Ovary (tissue), 3 donors: ENCODE data around the gene SERBP1.

ENCODE experiments used
- CTCF ChIP-seq, 3 donors: fragments of 450-650 bp in 2 of 3; fragments of 200-600 bp in 1 of 3; IDR thresholded peaks; one replicate each; pipeline versions ENCODE4 v1.5.1 to v1.8.0; 2016 to 2022; ENCODE audit warnings: antibody characterized with exemption in 3 of 3, mild to moderate bottlenecking in 1 of 3
- EP300 ChIP-seq: sonication (generic); formaldehyde crosslinking; IDR thresholded peaks from one replicate; pipeline ENCODE4 v1.6.1; 2017; ENCODE audit warnings: antibody characterized with exemption
- POLR2A ChIP-seq: fragments of 450-650 bp; IDR thresholded peaks from one replicate; pipeline ENCODE4 v1.6.1; 2017; ENCODE audit warnings: antibody characterized with exemption, mild to moderate bottlenecking, moderate library complexity
- donor health status: DM: no; HTN: no; CAD: no.

GRCh38 chr1:67401443-67401842 lies 28.8 kb downstream of the SERBP1 start:
- TF ChIP-seq CTCF (IDR thresholded peaks at IDR 0.05) (no peak), EP300 (no peak), POLR2A (no peak)
